NCI-H226 (cell line): ENCODE data around the gene RBM39.
"Not testable (repeated sequence)": the region's sequence is repeated elsewhere in the genome, so short reads cannot be mapped to it uniquely, and the experiment has no call there.

Experiments
- DNase-seq: peaks from one replicate; pipeline ENCODE4 v3.0.0-alpha.2; 2015

Gene RBM39

GRCh38 chr20:35741892-35742740, at the start of gene RBM39:
Gene RBM39, minus strand, starts transcription at chr20:35742260. Its CDS starts 1,386 bp downstream, at chr20:35740874.
- peak; percentile 100 for DNase-seq

DNA sequence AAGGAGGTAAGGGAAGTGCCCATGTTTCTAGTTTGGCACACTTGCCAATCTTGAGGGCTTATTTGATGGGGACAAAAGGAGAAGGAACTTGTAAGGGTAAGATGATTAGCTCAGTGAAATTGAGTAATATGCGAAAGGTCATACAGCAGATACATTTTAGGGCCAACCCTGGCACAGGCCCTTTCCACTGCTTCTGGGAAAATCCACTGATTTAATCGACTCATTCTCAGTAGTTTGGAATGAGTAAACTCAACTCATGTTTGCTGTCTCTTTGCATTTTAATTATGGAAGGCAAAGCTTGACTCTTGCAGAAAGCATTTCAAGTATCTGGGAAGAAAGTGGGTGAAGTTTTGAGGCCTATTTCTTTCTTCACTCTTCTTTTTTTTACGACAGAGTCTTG, 49.8 kb upstream of the RBM39 start:
- peak; percentile 16 for DNase-seq

- no peak for DNase-seq
These were observed 49.0 kb upstream of the RBM39 start for GRCh38 chr20:35791097-35791496.

DNA sequence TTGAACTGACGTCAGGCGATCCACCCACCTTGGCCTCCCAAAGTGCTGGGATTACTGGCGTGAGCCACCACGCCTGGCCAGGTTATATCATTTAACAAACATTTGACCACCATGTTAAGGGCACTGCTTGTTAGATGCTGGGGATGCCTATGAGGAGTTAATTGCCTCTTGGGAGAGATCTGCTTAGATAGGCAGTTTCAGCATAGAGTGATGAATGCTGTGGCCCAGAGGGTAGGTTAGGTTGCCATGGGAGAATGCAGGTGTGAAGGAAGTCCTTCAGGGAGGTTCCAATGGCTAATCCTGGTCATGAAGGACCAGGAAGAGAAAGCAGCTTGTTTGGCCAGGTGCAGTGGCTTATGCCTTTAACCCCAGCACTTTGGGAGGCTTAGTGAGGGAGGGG, 46.7 kb upstream of the RBM39 start:
- no peak for DNase-seq

- not testable (repeated sequence) for DNase-seq
These were observed 43.5 kb upstream of the RBM39 start for GRCh38 chr20:35785541-35785940.

DNA sequence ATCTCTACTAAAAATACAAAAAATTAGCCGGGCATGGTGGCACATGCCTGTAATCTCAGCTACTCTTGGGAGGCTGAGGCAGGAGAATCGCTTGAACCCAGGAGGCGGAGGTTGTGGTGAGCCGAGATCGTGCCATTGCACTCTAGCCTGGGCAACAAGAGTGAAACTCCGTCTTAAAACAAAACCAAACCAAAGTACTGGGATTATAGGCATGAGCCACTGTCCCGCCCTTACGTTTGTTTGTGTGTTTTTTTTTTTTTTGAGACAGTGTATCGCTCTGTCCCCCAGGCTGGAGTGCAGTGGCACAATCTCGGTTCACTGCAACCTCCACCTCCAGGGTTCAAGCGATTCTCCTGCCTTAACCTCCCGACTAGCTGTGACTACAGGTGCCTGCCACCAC, 41.8 kb upstream of the RBM39 start:
- DNase-seq, result not testable (repeated sequence)

GRCh38 chr20:35776513-35777101, 34.5 kb upstream of the RBM39 start:
- no peak for DNase-seq

GRCh38 chr20:35774391-35774790, 32.3 kb upstream of the RBM39 start:
- no peak for DNase-seq

GRCh38 chr20:35773154-35773751, 31.2 kb upstream of the RBM39 start:
- DNase-seq, result peak; percentile 17

DNA sequence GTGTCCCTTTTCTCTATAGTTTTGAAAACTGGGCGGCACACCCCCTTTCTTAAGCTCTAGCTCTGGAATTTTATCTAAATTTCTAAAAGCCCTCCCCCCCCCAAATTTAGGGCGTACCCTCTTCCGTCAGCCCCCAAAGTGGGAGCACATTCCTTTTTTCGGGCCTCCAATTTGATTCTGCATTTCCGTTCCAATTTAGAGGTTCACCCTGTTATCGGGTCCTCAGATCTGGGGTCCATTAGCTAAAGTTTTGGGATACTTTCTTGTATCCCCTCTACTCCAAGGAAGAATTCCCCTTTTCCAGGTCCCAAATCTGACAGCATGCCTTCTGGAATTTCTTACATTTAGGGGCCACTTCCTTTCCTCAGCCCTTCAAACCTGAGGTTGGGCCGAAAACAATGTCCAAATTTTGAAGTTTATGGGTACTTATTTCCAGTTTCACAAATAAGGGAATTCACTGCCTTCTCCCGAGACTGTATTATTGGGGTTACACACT, 30.6 kb upstream of the RBM39 start:
- no peak for DNase-seq

- DNase-seq, result peak; percentile 86
These were observed 29.9 kb upstream of the RBM39 start, which contains the start of gene PHF20 for GRCh38 chr20:35771689-35772562. Gene PHF20, plus strand, starts transcription at chr20:35772015. Its CDS starts 29,508 bp downstream, at chr20:35801523.

GRCh38 chr20:35771367-35771688, 29.3 kb upstream of the RBM39 start:
- DNase-seq, result no peak

DNA sequence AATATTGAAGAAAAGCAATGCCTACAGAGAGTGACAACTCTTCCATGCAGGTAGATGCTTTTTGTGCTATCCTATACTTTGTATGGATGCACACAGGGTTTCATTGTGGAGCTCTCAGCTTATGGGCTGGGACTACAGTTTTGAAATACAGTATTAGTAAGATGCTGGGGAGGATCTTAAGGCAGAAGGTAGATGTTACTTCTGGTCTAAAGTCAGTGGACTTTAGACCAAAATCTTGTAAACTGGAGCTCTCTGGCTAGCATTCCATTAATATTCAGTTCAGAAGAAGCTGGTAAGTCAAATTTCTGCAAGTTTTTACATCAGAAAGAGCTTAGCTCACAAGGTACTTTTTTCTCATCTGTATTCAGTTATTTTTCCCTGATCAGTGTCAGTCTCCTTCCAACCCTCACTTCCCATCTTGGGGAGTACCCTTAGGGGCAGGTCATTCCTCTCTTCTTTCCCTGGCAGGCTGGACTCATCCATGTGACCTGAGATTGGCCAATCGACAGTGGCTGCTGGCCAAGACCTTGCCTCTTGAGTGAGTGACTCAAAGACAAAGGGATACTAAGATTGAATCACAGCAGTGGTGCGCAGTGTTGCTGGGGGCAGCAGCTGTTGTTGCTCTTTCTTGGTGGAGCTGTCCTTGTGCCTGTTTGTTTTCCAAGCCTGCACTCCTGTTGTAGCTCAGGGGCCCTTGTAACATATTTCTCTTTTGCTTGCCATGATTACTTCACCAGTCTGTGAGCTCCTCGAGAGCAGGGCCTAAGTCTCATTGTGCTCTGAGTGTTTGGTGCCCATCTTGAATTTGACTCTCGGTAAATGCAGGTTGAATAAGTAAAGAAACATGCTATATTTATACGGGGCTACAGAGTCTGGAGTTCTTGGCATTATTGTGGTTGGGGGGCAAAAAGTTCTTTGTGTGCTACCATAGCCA, 26.9 kb upstream of the RBM39 start:
- DNase-seq, result peak; percentile 97

GRCh38 chr20:35767683-35768481, 25.8 kb upstream of the RBM39 start:
- DNase-seq, result no peak

- DNase-seq, result no peak
These were observed 24.8 kb upstream of the RBM39 start for GRCh38 chr20:35766843-35767242.

- DNase-seq, result not testable (repeated sequence)
These were observed 22.9 kb upstream of the RBM39 start for GRCh38 chr20:35764936-35765335.

GRCh38 chr20:35762461-35762860, 20.4 kb upstream of the RBM39 start:
- no peak for DNase-seq

DNA sequence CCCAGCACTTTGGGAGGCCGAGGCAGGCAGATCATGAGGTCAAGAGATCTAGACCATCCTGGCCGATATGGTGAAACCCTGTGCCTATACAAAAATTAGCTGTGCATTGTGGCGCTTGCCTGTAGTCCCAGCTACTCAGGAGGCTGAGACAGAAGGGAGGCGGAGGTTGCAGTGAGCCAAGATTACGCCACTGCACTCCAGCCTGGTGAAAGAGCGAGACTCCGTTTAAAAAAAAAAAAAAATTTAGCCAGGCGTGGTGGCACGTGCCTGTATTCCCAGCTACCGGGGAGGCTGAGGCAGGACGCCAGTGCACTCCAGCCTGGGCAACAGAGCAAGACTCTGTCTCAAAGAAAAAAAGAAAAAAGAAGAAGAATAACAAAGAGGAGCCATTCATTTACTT, 19.5 kb upstream of the RBM39 start:
- not testable (repeated sequence) for DNase-seq

- no peak for DNase-seq
These were observed 15.1 kb upstream of the RBM39 start for GRCh38 chr20:35757098-35757705.

DNA sequence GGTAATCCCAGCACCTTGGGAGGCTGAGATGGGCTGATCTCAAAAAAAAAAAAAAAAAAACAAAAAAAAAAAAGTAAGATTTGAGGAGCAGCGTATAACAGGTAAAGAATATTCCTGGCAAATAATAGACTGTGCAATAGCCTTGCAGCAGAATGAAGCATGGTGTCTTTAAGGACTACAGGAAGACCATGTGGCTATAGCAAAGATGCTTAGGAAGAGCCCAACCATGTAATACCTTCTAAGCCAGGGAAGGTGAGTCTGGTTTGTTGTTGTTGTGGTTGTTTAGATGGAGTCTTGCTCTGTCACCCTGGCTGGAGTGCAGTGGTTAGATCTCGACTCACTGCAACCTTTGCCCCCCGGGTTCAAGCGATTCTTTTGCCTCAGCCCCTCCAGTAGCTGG, 14.3 kb upstream of the RBM39 start:
- no peak for DNase-seq
